Measurements from ENCODE around the gene XKR7.

XKR7 gene

GRCh38 chr20:32037929-32038328 is 70.0 kb downstream of the XKR7 start:
- no peak for TF ChIP-seq CTCF (IDR thresholded peaks at IDR 0.05; ENCODE audit: low read length, missing control alignments)
- H3K4me3 ChIP-seq (replicated peaks; ENCODE audit: low read depth, low read length): no peak overlapping the region
- DNase-seq (ENCODE audit: low read depth): peak; percentile 49

- TF ChIP-seq CTCF (IDR thresholded peaks at IDR 0.05; ENCODE audit: low read length, missing control alignments): no peak
- no peak overlapping the region for H3K4me3 ChIP-seq (replicated peaks; ENCODE audit: low read depth, low read length)
- DNase-seq (ENCODE audit: low read depth): no peak
Measured at GRCh38 chr20:32040142-32040953, 72.4 kb downstream of the XKR7 start.

DNA sequence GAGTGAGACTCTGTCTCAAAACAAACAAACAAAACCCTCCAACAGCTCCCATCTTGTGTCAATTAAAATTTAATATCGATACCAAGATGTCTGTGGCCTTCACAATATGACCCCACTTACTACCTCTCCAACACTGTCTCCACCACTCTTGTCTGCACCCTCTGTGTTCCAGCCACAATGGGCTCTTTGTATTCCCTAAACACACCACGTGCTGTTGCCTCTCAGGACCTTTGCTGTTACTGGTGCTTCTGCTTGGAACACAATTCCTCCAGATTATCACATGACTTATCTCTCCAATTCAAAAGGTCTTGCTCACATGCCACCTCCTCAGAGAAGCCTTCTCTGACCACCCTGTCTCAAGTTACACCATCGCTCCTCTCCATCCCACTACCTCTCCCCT is 78.0 kb downstream of the XKR7 start:
- DNase-seq (ENCODE audit: low read depth): no peak
- no peak for TF ChIP-seq CTCF (IDR thresholded peaks at IDR 0.05; ENCODE audit: low read length, missing control alignments)
- H3K4me3 ChIP-seq (replicated peaks; ENCODE audit: low read depth, low read length): no peak overlapping the region

GRCh38 chr20:32050324-32050841 is 82.4 kb downstream of the XKR7 start:
- no peak overlapping the region for H3K4me3 ChIP-seq (replicated peaks; ENCODE audit: low read depth, low read length)
- no peak for DNase-seq (ENCODE audit: low read depth)
- TF ChIP-seq CTCF (IDR thresholded peaks at IDR 0.05; ENCODE audit: low read length, missing control alignments): no peak

- DNase-seq (ENCODE audit: low read depth): no peak
- no peak overlapping the region for H3K4me3 ChIP-seq (replicated peaks; ENCODE audit: low read depth, low read length)
- no peak for TF ChIP-seq CTCF (IDR thresholded peaks at IDR 0.05; ENCODE audit: low read length, missing control alignments)
Measured at GRCh38 chr20:32050851-32051556, 83.1 kb downstream of the XKR7 start.

DNA sequence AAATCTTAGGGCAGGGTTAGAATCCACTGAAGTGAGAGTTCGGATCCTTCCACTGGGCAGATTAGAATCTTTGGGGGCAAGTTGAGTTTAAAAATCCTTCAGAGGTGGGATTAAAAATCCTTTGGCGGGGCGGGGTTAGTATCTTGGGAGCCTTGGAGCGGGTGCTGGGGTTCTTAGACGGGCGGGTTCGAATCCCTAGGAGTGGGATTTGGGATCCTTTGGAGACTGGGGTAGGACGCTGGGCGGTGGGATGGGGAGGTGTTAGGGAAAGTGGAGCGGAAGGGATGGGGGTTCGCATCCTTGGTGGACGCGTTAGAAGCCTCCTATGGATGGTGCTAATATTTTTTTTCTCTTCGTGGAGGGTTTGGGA is 83.8 kb downstream of the XKR7 start:
- TF ChIP-seq CTCF (IDR thresholded peaks at IDR 0.05; ENCODE audit: low read length, missing control alignments): no peak
- DNase-seq (ENCODE audit: low read depth): no peak
- H3K4me3 ChIP-seq (replicated peaks; ENCODE audit: low read depth, low read length): no peak overlapping the region

All from fibroblast of pulmonary artery (primary cell).